ENCODE results near the gene PLEKHA1. TPM values are rescaled to one million over a fixed set of nuclear protein-coding genes. Genes with fewer than 3 reads are reported as not detected.

Gene PLEKHA1
- polyA plus RNA-seq, 4 donors: 83.6 to 123 (median 87.5) TPM

DNA sequence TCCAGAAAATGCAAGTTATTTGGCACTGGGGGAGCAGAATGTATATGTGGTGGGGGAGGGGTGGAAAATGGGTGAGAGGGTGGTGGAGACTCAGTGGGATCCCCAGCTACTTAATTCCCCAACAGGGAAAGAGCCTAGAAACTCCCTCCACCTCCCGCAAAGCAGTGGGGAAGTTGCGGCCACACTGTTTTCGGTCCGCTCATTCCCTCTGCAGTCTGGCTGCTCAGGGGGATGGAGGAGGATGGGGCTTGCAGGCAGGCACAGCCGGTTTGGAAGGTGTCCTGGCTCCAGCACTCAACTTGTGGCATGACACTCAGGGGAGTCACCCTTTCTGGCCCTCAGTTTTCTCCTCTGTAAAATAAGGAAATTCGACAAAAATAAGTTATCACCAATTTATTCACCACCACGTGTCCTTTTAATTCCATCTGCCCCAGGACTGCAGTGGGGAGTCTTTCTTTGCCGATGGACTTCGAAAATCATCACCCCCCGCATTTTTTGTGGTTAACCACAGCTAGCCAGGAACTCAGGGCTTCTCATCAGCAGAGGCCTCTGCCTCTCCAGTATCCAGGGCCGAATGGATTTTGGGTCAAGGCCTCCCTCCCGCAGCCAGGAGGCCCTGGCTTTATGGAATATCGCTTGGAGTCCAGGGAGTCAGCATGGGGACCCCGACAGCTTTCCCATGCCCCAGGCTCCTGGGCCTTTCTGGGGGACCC lies 85.2 kb downstream of the PLEKHA1 start:
- no peak for DNase-seq (ENCODE audit: low read depth in 4 of 4, low spot score in 2 of 4)

DNA sequence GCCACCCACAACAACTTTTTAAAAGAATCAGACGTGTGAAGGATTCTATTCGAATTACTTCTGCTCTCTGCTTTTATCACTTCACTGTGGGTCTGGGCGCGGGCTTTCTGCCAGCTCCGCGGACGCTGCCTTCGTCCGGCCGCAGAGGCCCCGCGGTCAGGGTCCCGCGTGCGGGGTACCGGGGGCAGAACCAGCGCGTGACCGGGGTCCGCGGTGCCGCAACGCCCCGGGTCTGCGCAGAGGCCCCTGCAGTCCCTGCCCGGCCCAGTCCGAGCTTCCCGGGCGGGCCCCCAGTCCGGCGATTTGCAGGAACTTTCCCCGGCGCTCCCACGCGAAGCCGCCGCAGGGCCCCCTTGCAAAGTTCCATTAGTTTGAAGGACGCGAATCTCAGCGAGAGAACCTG lies 86.4 kb downstream of the PLEKHA1 start:
- DNase-seq (ENCODE audit: low read depth in 4 of 4, low spot score in 2 of 4): no peak

DNA sequence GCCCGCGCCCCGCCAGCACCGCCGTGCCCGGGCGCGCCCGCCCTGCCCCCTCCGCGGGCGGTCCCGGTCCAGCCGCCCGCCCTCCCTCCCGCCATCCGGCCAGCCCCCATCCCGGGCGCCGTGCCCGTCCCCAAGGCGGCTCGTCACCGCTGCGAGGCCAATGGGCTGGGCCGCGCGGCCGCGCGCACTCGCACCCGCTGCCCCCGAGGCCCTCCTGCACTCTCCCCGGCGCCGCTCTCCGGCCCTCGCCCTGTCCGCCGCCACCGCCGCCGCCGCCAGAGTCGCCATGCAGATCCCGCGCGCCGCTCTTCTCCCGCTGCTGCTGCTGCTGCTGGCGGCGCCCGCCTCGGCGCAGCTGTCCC lies 86.8 kb downstream of the PLEKHA1 start, which contains the start of gene HTRA1:
HTRA1 (plus strand) TSS at position 187 of the 362 bp plus-strand sequence; CDS start at position 287, 100 bp downstream.
- no peak for DNase-seq (ENCODE audit: low read depth in 4 of 4, low spot score in 2 of 4)

DNA sequence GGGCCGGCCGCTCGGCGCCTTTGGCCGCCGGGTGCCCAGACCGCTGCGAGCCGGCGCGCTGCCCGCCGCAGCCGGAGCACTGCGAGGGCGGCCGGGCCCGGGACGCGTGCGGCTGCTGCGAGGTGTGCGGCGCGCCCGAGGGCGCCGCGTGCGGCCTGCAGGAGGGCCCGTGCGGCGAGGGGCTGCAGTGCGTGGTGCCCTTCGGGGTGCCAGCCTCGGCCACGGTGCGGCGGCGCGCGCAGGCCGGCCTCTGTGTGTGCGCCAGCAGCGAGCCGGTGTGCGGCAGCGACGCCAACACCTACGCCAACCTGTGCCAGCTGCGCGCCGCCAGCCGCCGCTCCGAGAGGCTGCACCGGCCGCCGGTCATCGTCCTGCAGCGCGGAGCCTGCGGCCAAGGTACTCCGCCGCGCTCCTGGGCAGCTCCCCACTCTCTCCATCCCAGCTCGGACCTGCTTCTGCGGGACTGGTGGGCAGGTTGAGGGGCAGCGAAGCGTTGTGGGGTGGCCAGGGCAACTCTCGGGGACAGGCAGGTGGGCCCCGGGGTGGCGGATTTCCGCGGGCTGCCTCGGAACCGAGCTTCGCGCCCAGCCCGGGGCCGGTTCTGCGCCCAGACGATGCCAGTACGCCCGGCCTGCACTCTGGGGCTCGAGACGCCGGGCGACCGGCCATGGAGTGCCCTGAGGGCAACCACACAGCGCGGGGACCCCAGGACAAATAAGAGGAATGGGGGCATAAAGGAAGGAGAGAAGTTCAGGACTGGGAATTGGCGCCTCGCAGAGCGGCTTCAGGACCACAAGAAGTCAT lies 87.4 kb downstream of the PLEKHA1 start:
- DNase-seq (ENCODE audit: low read depth in 4 of 4, low spot score in 2 of 4): no peak

DNA sequence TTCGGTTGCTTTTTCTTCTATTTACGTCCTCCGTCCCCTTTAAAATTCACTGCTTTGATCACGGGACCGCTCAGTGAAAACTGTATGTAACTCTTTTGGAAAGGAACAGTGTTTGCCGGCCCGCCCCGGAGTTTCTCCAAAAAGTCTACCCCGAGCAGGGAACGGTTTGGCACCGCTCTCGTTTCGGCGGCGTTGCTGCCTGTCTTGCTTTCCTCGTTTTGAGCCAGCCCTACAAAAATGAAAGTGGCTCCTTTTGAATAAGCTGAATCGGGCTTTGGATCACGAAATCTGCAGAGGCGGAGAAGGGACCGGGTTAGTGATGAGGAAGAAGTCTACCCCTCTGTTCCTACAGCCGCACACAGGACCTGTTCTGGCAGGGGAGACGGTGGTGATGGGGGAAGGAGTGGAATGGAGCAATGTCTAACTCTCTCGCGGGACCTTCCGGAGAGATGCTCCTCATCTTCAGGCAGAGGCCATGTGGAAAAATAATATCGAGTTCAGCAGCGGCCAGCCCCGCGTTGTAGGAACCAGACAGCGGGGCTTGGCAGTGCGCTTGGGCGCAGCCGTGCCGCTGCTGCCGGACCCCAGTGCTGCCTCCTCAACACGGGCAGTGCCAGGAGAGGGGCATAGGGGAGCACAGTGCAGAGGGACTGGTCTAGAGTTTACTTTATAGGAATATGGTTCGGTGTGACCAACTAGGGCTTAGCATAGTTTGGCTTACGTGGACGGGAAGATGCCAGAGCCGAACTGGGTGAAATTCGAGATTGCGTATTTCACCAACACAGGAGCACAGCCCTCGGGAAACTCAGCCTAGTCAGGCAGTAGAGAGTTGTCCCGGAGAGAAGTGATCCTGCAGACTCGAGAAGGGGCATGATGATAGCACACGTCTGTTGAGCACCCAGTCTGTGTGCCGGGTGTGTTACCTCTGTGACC lies 88.3 kb downstream of the PLEKHA1 start:
- no peak for DNase-seq (ENCODE audit: low read depth in 4 of 4, low spot score in 2 of 4)

DNA sequence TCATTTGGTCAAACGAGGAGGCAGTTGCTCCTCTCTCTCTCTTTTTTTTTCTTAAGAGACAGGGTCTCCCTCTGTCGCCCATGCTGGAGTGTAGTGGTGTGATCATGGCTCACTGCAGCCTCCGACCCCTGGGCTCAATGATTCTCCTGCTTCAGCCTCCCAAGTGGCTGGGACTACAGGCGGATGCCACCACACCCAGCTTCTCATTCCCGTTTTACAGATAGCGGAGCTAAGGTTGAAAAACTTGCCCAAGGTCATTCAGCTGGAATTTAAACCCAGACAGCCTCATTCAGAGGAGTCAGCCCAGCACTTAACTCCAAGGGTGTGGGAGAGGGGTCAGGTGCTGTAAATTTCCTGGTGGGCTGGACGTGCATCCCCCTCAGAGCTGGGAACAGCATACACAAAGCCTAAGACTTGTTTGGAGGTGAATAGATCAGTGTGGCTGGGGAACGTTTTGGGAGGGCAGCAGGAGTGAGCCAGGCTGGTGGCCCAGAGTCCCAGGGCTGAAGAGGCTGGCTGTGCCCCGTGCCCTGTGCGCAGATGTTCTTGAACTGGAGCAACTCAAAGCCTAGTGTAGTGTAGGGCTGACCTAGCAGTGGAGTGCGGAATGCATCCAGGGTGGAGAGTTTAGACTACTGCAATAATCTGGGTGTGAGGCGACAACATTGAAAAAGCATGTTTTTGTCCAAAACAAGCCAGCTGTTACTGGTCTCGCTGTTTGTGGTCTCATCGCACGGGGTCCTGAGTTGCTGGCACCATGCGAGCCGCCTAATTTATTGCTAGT lies 89.2 kb downstream of the PLEKHA1 start:
- DNase-seq (ENCODE audit: low read depth in 4 of 4, low spot score in 2 of 4): no peak

DNA sequence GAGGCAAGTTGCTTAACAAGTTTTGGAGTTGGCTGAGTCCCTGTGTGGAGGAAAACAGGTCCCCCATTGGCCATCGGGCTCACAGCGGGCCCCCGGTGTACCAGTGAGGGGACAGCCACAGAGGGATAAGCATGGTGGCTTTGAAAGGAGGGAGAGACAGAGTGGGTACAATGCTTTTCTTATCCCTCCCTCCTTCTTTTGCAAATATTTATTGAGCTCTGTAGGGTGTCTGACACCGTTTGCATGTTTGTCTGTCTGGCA lies 89.7 kb downstream of the PLEKHA1 start:
- DNase-seq (ENCODE audit: low read depth in 4 of 4, low spot score in 2 of 4): no peak

DNA sequence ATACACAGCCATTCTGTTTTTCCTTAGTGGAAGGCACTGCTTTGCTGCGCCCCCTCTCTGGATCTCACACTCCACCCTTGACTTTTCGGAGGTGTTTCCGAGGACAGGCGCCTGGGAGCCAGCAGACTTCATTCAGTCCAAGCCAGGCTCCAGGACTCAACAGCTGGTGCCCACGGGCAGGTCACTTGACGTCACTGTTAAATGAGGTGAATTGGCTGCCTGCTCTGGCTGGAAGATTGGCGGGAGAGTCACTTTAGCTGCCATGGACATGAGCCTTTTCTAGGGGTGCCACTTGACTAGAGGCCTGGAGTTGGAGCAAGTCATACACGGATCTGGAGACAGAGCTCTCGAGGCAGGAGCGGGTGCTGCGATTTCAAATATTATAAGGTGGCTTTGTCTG lies 90.1 kb downstream of the PLEKHA1 start:
- no peak for DNase-seq (ENCODE audit: low read depth in 4 of 4, low spot score in 2 of 4)

DNA sequence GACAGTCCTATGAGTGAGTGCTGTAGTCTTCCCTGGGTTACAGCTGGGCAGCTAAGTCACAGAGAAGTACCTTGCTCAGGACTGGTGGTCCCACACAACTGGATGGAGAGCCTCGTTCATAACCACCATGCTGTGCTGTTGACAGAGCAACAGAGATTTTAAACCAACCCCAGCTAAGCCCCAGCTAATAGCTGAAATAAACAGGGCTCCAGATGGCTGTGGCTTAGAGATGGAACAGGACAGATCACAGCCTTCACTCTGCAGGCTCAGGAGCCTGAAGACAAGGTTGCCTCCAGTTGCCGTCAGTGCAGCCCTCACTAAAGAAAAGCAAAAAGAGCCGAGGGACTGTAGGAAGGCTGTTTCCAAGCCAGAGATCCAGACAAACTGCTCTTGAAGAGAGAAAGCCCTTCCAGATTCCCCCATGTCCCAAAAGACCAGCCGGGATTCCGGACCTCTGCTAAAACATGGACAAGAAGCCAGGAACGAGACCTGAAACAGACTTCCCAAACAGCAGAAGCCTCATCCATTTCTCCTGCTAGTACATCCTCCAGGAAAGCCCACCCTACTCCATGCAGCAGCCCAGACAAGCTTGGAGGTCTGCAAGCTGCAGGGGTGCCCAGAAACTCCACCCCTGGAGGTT lies 91.0 kb downstream of the PLEKHA1 start:
- no peak for DNase-seq (ENCODE audit: low read depth in 4 of 4, low spot score in 2 of 4)

DNA sequence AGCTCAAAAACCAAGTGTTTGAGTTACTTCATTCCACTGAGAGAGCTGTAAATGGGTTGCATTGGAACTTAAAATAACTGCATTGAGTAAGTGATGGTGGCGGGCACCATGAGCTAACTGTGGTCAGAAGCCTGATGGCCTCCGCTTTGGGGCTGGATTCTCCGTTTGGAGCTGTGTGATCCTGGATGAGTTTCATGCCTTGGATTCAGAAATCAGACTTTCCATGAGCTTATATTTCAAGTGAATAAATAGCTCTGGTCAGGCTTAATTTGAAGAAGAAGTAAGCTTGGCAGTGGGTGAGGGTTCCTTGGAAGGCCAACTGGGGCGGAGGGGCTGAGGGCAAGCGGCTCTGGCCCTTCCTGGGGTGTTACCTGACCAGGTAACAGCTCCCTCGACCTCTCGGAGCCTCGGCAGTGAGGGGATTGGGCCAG lies 92.5 kb downstream of the PLEKHA1 start:
- no peak for DNase-seq (ENCODE audit: low read depth in 4 of 4, low spot score in 2 of 4)

DNA sequence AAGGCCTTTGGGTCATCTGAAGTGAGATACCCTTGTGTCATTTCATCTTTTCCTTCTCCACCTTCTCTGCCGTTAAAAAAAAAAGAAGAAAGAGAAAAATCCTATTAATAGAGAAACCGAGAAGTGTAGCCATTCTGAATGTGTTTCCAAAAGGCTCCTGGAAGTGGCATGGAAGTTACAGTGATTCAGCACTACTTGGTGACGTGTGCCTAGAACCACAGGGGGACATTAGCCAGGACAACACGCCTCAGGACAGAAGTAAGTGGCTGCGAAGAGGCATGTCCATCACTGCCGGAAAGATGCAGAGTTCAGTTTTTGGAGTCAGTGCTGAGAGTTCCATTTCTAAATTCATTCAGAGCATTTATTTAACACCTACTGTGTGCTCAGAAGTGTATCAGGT lies 93.2 kb downstream of the PLEKHA1 start:
- no peak for DNase-seq (ENCODE audit: low read depth in 4 of 4, low spot score in 2 of 4)

DNA sequence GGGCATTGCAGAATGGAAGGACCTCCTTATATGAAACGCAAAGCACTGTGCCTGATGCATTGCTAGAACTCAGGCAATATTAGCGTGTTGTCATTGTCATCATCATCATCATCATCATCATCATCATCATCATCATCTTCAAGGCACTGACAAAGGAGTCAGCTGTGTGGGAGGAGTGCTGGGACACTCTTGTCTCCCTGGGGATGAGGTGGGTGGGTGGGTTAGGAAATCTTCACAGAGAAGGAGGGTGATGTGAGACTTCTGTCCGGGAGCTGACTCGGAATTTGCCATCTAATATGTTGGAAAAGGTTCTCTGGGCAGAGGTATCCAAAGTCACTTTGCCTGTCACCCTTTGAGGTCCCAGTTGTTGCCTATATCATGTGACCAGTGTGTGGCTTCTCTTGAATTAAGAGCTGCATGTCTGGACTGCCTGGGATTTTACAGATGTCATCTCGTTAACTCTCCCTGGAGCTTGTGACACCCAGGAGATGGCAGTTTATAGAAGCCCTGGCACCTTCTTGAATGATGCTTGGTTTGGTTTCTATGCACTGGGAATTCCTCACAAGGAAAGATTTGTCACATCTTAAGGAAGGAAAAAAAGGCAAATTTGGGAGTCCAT lies 93.9 kb downstream of the PLEKHA1 start:
- DNase-seq (ENCODE audit: low read depth in 4 of 4, low spot score in 2 of 4): no peak

DNA sequence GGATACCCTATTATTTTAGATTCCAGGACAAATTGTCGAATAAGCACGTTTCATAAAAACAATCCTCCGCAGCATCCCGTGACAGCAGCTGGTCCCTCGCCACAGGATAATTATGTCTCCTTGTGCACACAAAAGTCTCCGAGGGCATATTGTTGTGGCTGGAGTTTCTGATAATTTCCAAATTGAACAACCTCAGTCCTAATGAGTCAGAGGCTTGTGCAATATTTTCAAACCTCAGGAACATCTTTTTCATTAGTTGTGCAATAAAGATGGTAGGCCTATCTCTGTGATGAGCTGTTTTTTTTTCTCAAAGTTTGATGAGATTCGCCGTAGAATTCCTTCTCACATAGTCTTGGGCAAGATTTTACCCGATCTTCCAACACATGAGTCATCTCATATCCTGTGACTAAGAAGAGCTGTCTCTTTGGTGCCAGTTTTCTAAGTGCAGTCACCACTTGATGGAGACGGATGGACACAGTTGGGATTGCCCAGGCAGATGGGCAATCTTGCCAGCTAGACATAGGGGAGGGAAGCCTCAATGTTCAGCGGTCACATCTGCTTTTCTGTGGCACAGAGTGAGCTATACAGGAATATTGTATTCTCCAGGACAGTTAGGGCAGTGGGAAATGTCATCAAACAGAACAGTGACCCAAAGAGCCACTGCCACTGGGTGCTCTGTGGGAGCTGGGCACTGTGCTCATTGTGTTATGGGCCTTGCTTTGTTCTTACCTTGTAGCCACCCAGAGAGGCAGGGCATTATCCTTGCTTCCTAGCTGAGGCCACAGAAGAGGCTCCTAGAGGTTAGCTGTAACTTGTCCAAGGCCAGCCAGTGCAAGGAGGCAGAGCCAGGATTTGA lies 94.6 kb downstream of the PLEKHA1 start:
- DNase-seq (ENCODE audit: low read depth in 4 of 4, low spot score in 2 of 4): no peak

DNA sequence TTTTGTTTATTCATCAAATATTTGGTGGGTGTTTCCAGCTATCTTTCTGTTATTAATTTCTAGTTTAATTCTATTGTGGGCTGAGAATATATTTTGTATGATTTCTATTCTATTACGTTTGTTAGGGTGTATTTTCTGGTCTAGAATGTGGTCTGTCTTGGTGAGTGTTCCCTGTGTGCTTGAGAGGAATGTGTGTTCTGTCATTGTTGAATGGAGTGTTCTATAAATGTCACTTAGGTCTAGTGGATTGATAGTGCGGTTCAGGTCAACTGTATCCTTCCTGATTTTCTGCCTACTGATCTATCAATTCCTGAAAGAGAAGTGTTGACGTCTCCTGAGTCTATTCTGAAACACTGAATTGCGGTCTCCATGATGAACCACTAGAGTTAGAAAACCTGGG lies 95.3 kb downstream of the PLEKHA1 start:
- DNase-seq (ENCODE audit: low read depth in 4 of 4, low spot score in 2 of 4): no peak

DNA sequence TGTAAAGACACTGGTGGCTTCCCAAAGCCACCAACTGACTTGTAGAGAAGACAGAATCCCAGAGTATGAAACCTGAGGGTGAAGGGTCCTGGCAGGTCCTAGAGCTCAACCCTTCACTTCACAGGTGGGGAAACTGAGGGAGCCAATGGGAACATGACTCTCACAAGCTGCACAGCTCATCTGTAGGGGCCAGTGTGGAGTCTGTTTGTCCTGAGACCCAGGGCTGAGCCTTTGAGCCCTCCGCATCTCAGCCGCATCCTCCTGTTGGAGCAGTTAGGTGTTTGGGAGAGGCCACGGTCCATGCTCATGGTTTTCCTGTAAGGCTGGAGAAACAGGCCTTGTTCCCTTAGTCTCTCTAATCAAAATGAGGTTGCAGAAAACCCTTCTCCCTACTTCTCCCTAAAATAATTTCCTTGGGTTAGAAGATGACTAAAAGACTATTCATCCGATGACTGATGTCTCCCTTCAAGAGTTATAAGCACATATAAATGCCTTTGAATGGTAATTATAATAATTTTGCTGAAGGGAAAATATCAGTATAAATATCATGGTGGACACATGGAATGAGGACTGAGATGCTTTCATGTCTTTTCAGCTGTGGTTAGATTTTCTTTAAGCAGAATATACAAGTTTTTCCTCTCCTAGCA lies 97.1 kb downstream of the PLEKHA1 start:
- DNase-seq (ENCODE audit: low read depth in 4 of 4, low spot score in 2 of 4): no peak

DNA sequence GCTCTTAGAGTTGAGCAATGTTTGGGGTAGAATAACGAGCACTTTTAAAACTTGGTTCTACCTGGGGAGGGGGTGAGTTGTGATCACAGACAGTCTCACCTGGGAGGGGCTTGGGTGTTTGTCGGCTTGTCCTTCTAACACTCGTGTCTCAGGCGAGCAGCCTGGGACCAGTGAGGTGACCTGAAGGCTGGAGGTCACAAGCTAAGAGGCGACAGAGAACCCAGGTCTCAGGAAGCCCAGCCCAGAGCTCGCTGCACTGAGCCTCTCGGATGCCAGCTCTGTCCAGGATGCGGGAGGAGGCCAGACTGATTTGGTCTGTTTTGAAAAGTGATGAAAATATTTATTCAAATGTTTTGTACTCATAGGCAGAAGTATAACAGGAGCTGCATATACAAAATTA lies 98.6 kb downstream of the PLEKHA1 start:
- no peak for DNase-seq (ENCODE audit: low read depth in 4 of 4, low spot score in 2 of 4)

DNA sequence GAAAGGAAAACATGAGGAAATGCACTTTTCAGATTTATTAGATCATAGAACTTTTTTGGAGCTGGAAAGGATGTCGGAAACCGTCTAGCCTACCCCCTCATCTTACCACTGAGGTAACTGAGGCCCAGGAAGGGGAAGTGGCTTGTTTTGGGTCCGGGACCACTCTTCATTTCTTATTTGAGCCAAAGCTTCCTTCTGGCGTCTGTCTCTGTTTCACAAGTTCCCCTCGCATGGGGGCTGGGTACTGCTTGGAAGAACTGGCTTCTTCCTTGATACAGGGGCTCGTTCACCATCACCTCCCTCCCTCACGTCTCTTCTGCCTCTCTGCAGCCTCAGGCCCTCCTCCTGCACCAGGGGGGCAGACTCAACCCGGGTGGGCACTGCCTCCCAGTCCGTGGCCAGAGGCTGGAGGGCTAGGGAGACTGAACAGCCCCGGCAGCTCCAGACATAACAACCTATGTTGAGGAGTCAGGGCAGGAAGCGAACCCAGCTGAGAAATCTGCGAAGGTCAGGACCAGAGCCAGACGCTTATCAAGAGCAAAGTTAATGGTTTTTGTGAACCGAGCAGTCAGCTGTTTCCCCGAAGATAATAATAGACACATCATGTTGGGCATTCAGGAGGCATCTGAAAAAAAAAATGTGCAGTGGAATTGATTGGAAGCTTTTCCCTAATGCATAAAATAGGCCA lies 99.8 kb downstream of the PLEKHA1 start:
- no peak for DNase-seq (ENCODE audit: low read depth in 4 of 4, low spot score in 2 of 4)

DNA sequence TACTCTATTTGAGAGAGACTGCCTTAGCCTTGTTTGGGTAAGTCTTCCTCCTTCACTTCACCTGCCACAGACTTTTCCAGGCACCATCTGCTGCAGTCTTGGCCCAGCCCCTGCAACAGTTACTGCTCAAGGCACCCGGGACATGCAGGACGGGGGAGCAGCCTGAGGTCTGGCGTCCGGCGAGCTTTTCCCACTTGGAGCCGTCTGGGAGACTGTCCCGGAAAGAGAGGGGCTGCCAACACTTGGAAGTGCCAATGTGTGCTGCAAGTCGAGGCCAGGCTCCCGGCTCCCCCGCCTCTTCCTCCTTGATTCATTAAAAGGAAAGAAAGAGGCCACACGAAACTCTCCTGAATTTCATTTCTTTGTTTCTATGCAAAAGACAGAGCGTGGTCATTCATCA lies 100.6 kb downstream of the PLEKHA1 start:
- DNase-seq (ENCODE audit: low read depth in 4 of 4, low spot score in 2 of 4): no peak
